ENCODE measurements around the gene MCC.

- TF ChIP-seq CTCF (conservative IDR thresholded peaks at IDR 0.05), result no peak
- no peak for TF ChIP-seq ZFX (IDR thresholded peaks at IDR 0.05)
These were observed 270.6 kb downstream of the MCC start for GRCh38 chr5:113217619-113218184.
